Natural killer cell (primary cell): ENCODE data around the gene PPP1R13L. TPM values are rescaled to one million over a fixed set of nuclear protein-coding genes. Genes with fewer than 3 reads are reported as not detected.

ENCODE experiments used
- ATAC-seq, 3 donors: fragments of 150-1000 bp in 2 of 3; fragments of 200-7000 bp in 1 of 3; cut with Tn5 transposase; 1 replicate in 1 of 3; 2 replicates in 2 of 3; pipeline ENCODE4 v1.10.0; 2021; ENCODE audit warnings: mild to moderate bottlenecking in 2 of 3, moderate library complexity in 2 of 3
- DNase-seq, 2 donors: peaks; one replicate each; pipeline versions ENCODE4 v3.0.0 to v3.0.0-alpha.2; 2013 to 2021; ENCODE audit warnings: mixed read lengths in 1 of 2
- H3K27ac ChIP-seq: one replicate; pipeline ENCODE4 v1.5.1; 2013; ENCODE audit warnings: mild to moderate bottlenecking, low read length
- H3K27me3 ChIP-seq: one replicate; pipeline ENCODE4 v1.6.1; 2013; ENCODE audit warnings: low read length; ENCODE audit not compliant: control insufficient read depth, insufficient read depth
- H3K36me3 ChIP-seq: one replicate; pipeline ENCODE4 v1.6.1; 2013; ENCODE audit warnings: low read length; ENCODE audit not compliant: control insufficient read depth, insufficient read depth
- H3K4me1 ChIP-seq: one replicate; pipeline ENCODE4 v1.6.1; 2013; ENCODE audit warnings: low read length; ENCODE audit not compliant: control insufficient read depth, insufficient read depth
- H3K4me3 ChIP-seq: one replicate; pipeline ENCODE4 v1.5.1; 2013; ENCODE audit warnings: low read length
- H3K9me3 ChIP-seq: one replicate; pipeline ENCODE4 v1.6.1; 2013; ENCODE audit warnings: low read length; ENCODE audit not compliant: control insufficient read depth, insufficient read depth
- H3K27ac Mint-ChIP-seq, 2 donors: one replicate each; pipeline ENCODE4 v1.8.0; 2022; ENCODE audit warnings: mild to moderate bottlenecking in 2 of 2, mixed read lengths in 2 of 2, moderate library complexity in 1 of 2
- H3K27me3 Mint-ChIP-seq, 2 donors: one replicate each; pipeline ENCODE4 v1.8.0; 2022; ENCODE audit warnings: low read depth in 2 of 2, mixed read lengths in 2 of 2
- H3K36me3 Mint-ChIP-seq: one replicate; pipeline ENCODE4 v1.8.0; 2022; ENCODE audit warnings: mixed read lengths
- H3K4me1 Mint-ChIP-seq, 2 donors: one replicate each; pipeline ENCODE4 v1.8.0; 2022; ENCODE audit warnings: mixed read lengths in 2 of 2
- H3K4me3 Mint-ChIP-seq: one replicate; pipeline ENCODE4 v1.8.0; 2022; ENCODE audit warnings: mild to moderate bottlenecking, moderate library complexity, mixed read lengths
- H3K9me3 Mint-ChIP-seq, 2 donors: one replicate each; pipeline ENCODE4 v1.8.0; 2022; ENCODE audit warnings: mixed read lengths in 2 of 2
- CTCF ChIP-seq: fragments of 200-600 bp; IDR thresholded peaks from one replicate; pipeline ENCODE4 v1.8.0; 2022; ENCODE audit warnings: antibody characterized with exemption
- WGBS: methylation state at CpG from one replicate; pipeline ENCODE4 v1.1.7; 2013; ENCODE audit warnings: missing lambda C conversion rate; ENCODE audit not compliant: insufficient coverage; 5-methylcytosine and 5-hydroxymethylcytosine counted together
- intact Hi-C: fragments of 100-400 bp; cut with micrococcal nuclease; formaldehyde crosslinking; loops from one replicate; pipeline ENCODE4 v1.14.2; 2022
- total RNA-seq, 4 donors: library from RNA; stranded (reverse); fragments of 120-200 nt in 1 of 4; gene quantifications; one replicate each; pipeline versions ENCODE4 v1.2.3 to v1.2.4, GENCODE V29; 2013 to 2022

PPP1R13L gene
- total RNA-seq, 3 donors from 2014 or later (not counting 1 experiment from before 2014, with no cell fraction given): 5.6 to 7.4 (median 5.9) TPM

GRCh38 chr19:45370410-45371204, 34.3 kb downstream of the PPP1R13L start, which contains the start of gene ERCC2:
TSS of gene ERCC2 (minus strand) at chr19:45370573. CDS start at chr19:45370540, 33 bp downstream.
- WGBS: 4% methylated on average over 54 of the region's 55 CpGs
- peak within 1 kb of the TSS; percentile 88 to 89 for H3K27ac Mint-ChIP-seq
- no peaks in the 10 kb centered on the region for H3K36me3 Mint-ChIP-seq
- H3K4me3 Mint-ChIP-seq: peak within 1 kb of the TSS; percentile 91
- no peak for TF ChIP-seq CTCF
- Histone ChIP-seq H3K36me3 (no peaks in the 10 kb centered on the region), H3K27me3 (no peaks in the 10 kb centered on the region), H3K9me3 (no peaks in the 10 kb centered on the region), H3K4me3 (peak within 1 kb of the TSS; percentile 75), H3K4me1 (peaks cover 15% of the 10 kb centered on the region), H3K27ac (peak within 1 kb of the TSS; percentile 77)
- ATAC-seq (peak; percentile 98 to 99 (median 98)), DNase-seq (peak; percentile 100)
- H3K4me1 Mint-ChIP-seq: peaks cover 6 to 10% of the 10 kb centered on the region in 2 donors
- H3K9me3 Mint-ChIP-seq: no peaks in the 10 kb centered on the region
- intact Hi-C loops: loop anchor here (2.0 kb wide), 1 partner anchor 36 kb away; the partner anchor contains the start of gene POLR1G
- peaks cover 0 to 4% of the 10 kb centered on the region in 2 donors for H3K27me3 Mint-ChIP-seq

GRCh38 chr19:45368737-45369340, 36.0 kb downstream of the PPP1R13L start:
- no peaks in the 10 kb centered on the region for H3K27me3 ChIP-seq
- Mint-ChIP-seq H3K27ac (no peak overlapping the region), H3K4me3 (peak overlapping the region; percentile 13), H3K9me3 (no peaks in the 10 kb centered on the region), H3K27me3 (peaks cover 0 to 3% of the 10 kb centered on the region in 2 donors), H3K36me3 (no peaks in the 10 kb centered on the region), H3K4me1 (peaks cover 6 to 10% of the 10 kb centered on the region in 2 donors)
- 98% methylated on average over 11 of the region's 11 CpGs for WGBS
- intact Hi-C loops: no loop called here
- no peak for DNase-seq
- no peak overlapping the region for H3K4me3 ChIP-seq
- H3K36me3 ChIP-seq: peaks cover 3% of the 10 kb centered on the region
- H3K27ac ChIP-seq: no peak overlapping the region
- H3K9me3 ChIP-seq: no peaks in the 10 kb centered on the region
- H3K4me1 ChIP-seq: peaks cover 15% of the 10 kb centered on the region
- no peak for TF ChIP-seq CTCF
- no peak for ATAC-seq

GRCh38 chr19:45368127-45368526, 36.7 kb downstream of the PPP1R13L start:
- H3K27ac ChIP-seq: no peak overlapping the region
- no peaks in the 10 kb centered on the region for H3K27me3 ChIP-seq
- no peak for TF ChIP-seq CTCF
- ATAC-seq (no peak), DNase-seq (no peak)
- peak overlapping the region; percentile 21 for H3K4me3 Mint-ChIP-seq
- no peaks in the 10 kb centered on the region for H3K36me3 Mint-ChIP-seq
- WGBS: 98% methylated on average over 4 of the region's 4 CpGs
- intact Hi-C loops: no loop called here
- no peaks in the 10 kb centered on the region for H3K9me3 Mint-ChIP-seq
- no peaks in the 10 kb centered on the region for H3K27me3 Mint-ChIP-seq
- no peaks in the 10 kb centered on the region for H3K9me3 ChIP-seq
- peaks cover 3% of the 10 kb centered on the region for H3K36me3 ChIP-seq
- H3K4me3 ChIP-seq: no peak overlapping the region
- no peak overlapping the region for H3K27ac Mint-ChIP-seq
- peaks cover 15% of the 10 kb centered on the region for H3K4me1 ChIP-seq
- H3K4me1 Mint-ChIP-seq: peaks cover 6 to 10% of the 10 kb centered on the region in 2 donors
